ENCODE measurements around the gene ACMSD.
"Not testable (repeated sequence)": the region's sequence is repeated elsewhere in the genome, so short reads cannot be mapped to it uniquely, and the experiment has no call there.

Gene ACMSD

GRCh38 chr2:134907441-134908116 lies 69.2 kb downstream of the ACMSD start:
- not testable (repeated sequence) for H3K4me1 ChIP-seq (ENCODE audit: insufficient read depth, low read length); H3K9me3 ChIP-seq (ENCODE audit: low read length); H3K27me3 ChIP-seq (ENCODE audit: control insufficient read depth in 1 of 2, insufficient read depth in 2 of 2, low read length in 2 of 2); H3K36me3 ChIP-seq (ENCODE audit: insufficient read depth, low read length); H3K4me3 ChIP-seq (ENCODE audit: low read depth in 1 of 2, low read length in 2 of 2); H3K27ac ChIP-seq (ENCODE audit: low read depth, low read length); H3K9ac ChIP-seq (ENCODE audit: low read length)

- H3K4me1 ChIP-seq (ENCODE audit: insufficient read depth, low read length), result no peaks in the 10 kb centered on the region
- no peaks in the 10 kb centered on the region for H3K27me3 ChIP-seq (ENCODE audit: control insufficient read depth in 1 of 2, insufficient read depth in 2 of 2, low read length in 2 of 2)
- no peak overlapping the region for H3K4me3 ChIP-seq (ENCODE audit: low read depth in 1 of 2, low read length in 2 of 2)
- peaks cover 5% of the 10 kb centered on the region for H3K9me3 ChIP-seq (ENCODE audit: low read length)
- no peak overlapping the region for H3K9ac ChIP-seq (ENCODE audit: low read length)
- no peak overlapping the region for H3K27ac ChIP-seq (ENCODE audit: low read depth, low read length)
- H3K36me3 ChIP-seq (ENCODE audit: insufficient read depth, low read length), result no peaks in the 10 kb centered on the region
These were observed 72.5 kb downstream of the ACMSD start for GRCh38 chr2:134910763-134911399.

GRCh38 chr2:134911400-134911785 lies 73.0 kb downstream of the ACMSD start:
- Histone ChIP-seq H3K27ac (ENCODE audit: low read depth, low read length) (no peak overlapping the region), H3K9me3 (ENCODE audit: low read length) (peaks cover 5% of the 10 kb centered on the region), H3K4me3 (ENCODE audit: low read depth in 1 of 2, low read length in 2 of 2) (no peak overlapping the region), H3K4me1 (ENCODE audit: insufficient read depth, low read length) (no peaks in the 10 kb centered on the region), H3K9ac (ENCODE audit: low read length) (no peak overlapping the region), H3K27me3 (ENCODE audit: control insufficient read depth in 1 of 2, insufficient read depth in 2 of 2, low read length in 2 of 2) (no peaks in the 10 kb centered on the region), H3K36me3 (ENCODE audit: insufficient read depth, low read length) (no peaks in the 10 kb centered on the region)

GRCh38 chr2:134912361-134912760 lies 73.9 kb downstream of the ACMSD start:
- H3K9me3 ChIP-seq (ENCODE audit: low read length), result peaks cover 5% of the 10 kb centered on the region
- no peak overlapping the region for H3K4me3 ChIP-seq (ENCODE audit: low read depth in 1 of 2, low read length in 2 of 2)
- H3K4me1 ChIP-seq (ENCODE audit: insufficient read depth, low read length), result peaks cover 6% of the 10 kb centered on the region
- no peaks in the 10 kb centered on the region for H3K27me3 ChIP-seq (ENCODE audit: control insufficient read depth in 1 of 2, insufficient read depth in 2 of 2, low read length in 2 of 2)
- H3K27ac ChIP-seq (ENCODE audit: low read depth, low read length), result no peak overlapping the region
- H3K36me3 ChIP-seq (ENCODE audit: insufficient read depth, low read length), result no peaks in the 10 kb centered on the region
- no peak overlapping the region for H3K9ac ChIP-seq (ENCODE audit: low read length)

- peak overlapping the region; percentile 50 to 90 for H3K4me3 ChIP-seq (ENCODE audit: low read depth in 1 of 2, low read length in 2 of 2)
- H3K27me3 ChIP-seq (ENCODE audit: control insufficient read depth in 1 of 2, insufficient read depth in 2 of 2, low read length in 2 of 2), result no peaks in the 10 kb centered on the region
- peak overlapping the region; percentile 91 for H3K27ac ChIP-seq (ENCODE audit: low read depth, low read length)
- no peaks in the 10 kb centered on the region for H3K36me3 ChIP-seq (ENCODE audit: insufficient read depth, low read length)
- H3K9me3 ChIP-seq (ENCODE audit: low read length), result no peaks in the 10 kb centered on the region
- H3K9ac ChIP-seq (ENCODE audit: low read length), result peak overlapping the region; percentile 87
- peaks cover 29% of the 10 kb centered on the region for H3K4me1 ChIP-seq (ENCODE audit: insufficient read depth, low read length)
These were observed 79.0 kb downstream of the ACMSD start for GRCh38 chr2:134917360-134917865.

DNA sequence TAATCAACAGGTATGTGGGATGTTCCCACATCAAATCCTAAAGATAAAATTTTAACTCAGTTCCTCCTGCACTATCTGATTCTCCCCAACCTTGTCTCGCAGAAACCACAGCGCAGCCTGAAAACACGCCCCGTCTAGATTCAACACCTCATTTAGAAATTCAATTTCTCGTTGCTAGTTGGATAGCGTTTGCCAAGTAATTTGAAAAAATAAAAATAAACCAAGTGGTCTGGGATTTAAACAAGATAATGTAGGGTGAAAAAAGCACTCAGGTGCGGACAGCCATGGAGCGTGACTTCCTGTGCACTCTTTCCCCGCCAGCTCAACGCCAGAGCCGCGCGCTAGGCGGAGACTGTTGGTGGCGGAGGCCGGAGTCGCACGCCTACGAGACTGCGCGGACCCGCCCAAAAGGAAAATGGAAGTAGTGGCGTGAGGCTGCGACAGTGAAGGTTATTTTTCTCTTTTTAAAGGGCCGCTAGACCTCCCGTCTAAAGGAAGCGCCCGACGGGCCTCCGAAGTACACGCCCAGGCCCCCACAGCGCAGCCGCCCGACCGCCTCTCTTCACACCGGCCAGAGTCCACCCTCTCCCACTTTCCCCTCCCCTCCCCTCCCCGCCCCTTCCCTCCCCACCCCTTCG lies 79.6 kb downstream of the ACMSD start:
- peak overlapping the region; percentile 87 for H3K9ac ChIP-seq (ENCODE audit: low read length)
- H3K9me3 ChIP-seq (ENCODE audit: low read length), result no peaks in the 10 kb centered on the region
- H3K36me3 ChIP-seq (ENCODE audit: insufficient read depth, low read length), result no peaks in the 10 kb centered on the region
- peak overlapping the region; percentile 50 to 90 for H3K4me3 ChIP-seq (ENCODE audit: low read depth in 1 of 2, low read length in 2 of 2)
- H3K4me1 ChIP-seq (ENCODE audit: insufficient read depth, low read length), result peaks cover 29% of the 10 kb centered on the region
- H3K27me3 ChIP-seq (ENCODE audit: control insufficient read depth in 1 of 2, insufficient read depth in 2 of 2, low read length in 2 of 2), result no peaks in the 10 kb centered on the region
- peak overlapping the region; percentile 91 for H3K27ac ChIP-seq (ENCODE audit: low read depth, low read length)

GRCh38 chr2:134918526-134919340 lies 80.3 kb downstream of the ACMSD start, which contains the start of gene CCNT2:
Gene CCNT2, plus strand, starts transcription at chr2:134918822. Its CDS starts 33 bp downstream, at chr2:134918855.
- Histone ChIP-seq H3K36me3 (ENCODE audit: insufficient read depth, low read length) (no peaks in the 10 kb centered on the region), H3K27me3 (ENCODE audit: control insufficient read depth in 1 of 2, insufficient read depth in 2 of 2, low read length in 2 of 2) (no peaks in the 10 kb centered on the region), H3K4me1 (ENCODE audit: insufficient read depth, low read length) (peaks cover 29% of the 10 kb centered on the region), H3K9ac (ENCODE audit: low read length) (peak within 1 kb of the TSS; percentile 96), H3K4me3 (ENCODE audit: low read depth in 1 of 2, low read length in 2 of 2) (peak within 1 kb of the TSS; percentile 90 to 99), H3K27ac (ENCODE audit: low read depth, low read length) (peak within 1 kb of the TSS; percentile 95), H3K9me3 (ENCODE audit: low read length) (no peaks in the 10 kb centered on the region)

DNA sequence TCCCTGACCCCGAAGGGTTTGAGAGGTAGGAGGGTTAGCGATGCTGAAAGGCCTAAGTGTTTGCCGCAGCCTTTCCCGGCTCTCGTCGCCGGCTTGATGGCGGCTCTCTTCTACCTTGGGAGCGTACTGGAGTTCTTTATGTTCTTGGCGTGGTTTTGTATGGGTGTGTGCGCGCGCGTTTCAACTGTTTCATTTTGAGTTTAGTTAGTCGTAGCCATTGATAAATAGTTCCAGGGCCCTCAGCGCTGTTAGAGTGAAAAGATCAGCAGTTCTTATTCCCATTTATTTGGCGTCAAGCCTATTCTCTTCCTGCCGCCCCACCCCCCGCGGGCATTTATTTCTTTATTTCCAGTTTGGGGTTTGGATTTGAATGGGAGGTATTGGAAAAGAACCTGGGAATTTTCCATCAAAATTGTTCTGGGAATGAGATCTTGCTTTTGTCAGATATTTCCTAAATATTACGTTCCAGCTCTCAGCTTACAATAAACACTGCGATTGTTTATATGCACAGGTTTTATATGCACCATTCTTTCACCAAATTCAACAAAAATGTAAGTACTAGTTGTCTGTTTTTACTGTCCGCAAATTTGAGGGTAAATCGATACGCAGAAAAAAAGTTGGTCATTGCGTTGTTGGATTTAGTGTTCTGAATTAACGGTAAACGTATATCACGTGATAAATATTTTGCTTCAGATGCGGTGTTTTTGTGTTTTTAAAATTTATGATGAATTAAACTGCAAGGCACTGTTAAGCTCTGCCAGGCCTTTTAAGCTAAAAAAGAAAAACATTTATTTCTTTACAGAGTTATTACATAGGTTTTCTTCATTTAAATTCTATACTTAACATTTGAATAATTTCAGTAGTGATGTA lies 81.2 kb downstream of the ACMSD start:
- H3K4me3 ChIP-seq (ENCODE audit: low read depth in 1 of 2, low read length in 2 of 2), result peak overlapping the region; percentile 89 to 99
- peak overlapping the region; percentile 95 for H3K27ac ChIP-seq (ENCODE audit: low read depth, low read length)
- peaks cover 29% of the 10 kb centered on the region for H3K4me1 ChIP-seq (ENCODE audit: insufficient read depth, low read length)
- no peaks in the 10 kb centered on the region for H3K27me3 ChIP-seq (ENCODE audit: control insufficient read depth in 1 of 2, insufficient read depth in 2 of 2, low read length in 2 of 2)
- no peaks in the 10 kb centered on the region for H3K36me3 ChIP-seq (ENCODE audit: insufficient read depth, low read length)
- H3K9me3 ChIP-seq (ENCODE audit: low read length), result no peaks in the 10 kb centered on the region
- peak overlapping the region; percentile 96 for H3K9ac ChIP-seq (ENCODE audit: low read length)

- Histone ChIP-seq H3K9ac (ENCODE audit: low read length) (no peak overlapping the region), H3K9me3 (ENCODE audit: low read length) (no peaks in the 10 kb centered on the region), H3K36me3 (ENCODE audit: insufficient read depth, low read length) (no peaks in the 10 kb centered on the region), H3K27ac (ENCODE audit: low read depth, low read length) (no peak overlapping the region), H3K4me3 (ENCODE audit: low read depth in 1 of 2, low read length in 2 of 2) (no peak overlapping the region), H3K4me1 (ENCODE audit: insufficient read depth, low read length) (peaks cover 42% of the 10 kb centered on the region), H3K27me3 (ENCODE audit: control insufficient read depth in 1 of 2, insufficient read depth in 2 of 2, low read length in 2 of 2) (no peaks in the 10 kb centered on the region)
These were observed 86.5 kb downstream of the ACMSD start for GRCh38 chr2:134924912-134925311.

DNA sequence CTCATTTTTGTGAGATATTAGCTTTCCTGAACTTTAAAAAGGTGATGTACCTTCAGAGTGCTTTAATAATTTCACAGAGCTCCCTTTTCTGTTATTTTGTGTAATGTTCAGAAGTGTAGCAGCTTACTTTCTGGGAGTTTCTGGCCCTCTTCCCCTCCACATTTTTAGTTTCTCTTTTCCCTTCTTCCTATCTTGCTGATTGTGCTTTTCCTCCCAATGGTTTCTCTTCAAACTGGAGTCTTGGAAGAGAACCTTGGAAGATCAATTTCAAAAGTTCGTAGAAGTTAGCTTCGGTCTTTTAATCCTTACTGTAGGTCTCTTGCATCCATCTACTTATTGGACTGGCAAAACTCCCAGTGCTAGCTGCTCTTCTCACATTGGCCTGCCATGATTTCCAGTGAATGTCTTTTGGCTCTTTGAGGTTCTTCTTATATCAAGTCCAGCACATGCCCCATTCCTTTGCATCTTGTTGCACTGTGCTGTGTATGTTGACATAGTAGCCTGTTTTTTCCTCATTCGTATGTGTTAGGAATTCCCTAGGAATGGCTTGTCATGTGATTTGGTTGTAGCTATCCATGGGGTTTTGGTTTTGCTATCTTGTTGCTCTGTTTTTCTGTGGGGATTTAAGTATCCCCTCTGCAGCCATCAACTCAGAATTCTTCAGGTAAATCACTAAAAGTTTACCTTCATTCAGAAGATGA lies 88.0 kb downstream of the ACMSD start:
- H3K36me3 ChIP-seq (ENCODE audit: insufficient read depth, low read length), result no peaks in the 10 kb centered on the region
- H3K27ac ChIP-seq (ENCODE audit: low read depth, low read length), result no peak overlapping the region
- H3K4me1 ChIP-seq (ENCODE audit: insufficient read depth, low read length), result peaks cover 37% of the 10 kb centered on the region

More for the DNA sequence above, 88.0 kb downstream of the ACMSD start:
- no peaks in the 10 kb centered on the region for H3K27me3 ChIP-seq (ENCODE audit: control insufficient read depth in 1 of 2, insufficient read depth in 2 of 2, low read length in 2 of 2)
- no peaks in the 10 kb centered on the region for H3K9me3 ChIP-seq (ENCODE audit: low read length)
- H3K9ac ChIP-seq (ENCODE audit: low read length), result no peak overlapping the region
- H3K4me3 ChIP-seq (ENCODE audit: low read depth in 1 of 2, low read length in 2 of 2), result no peak overlapping the region
